GM12864 (cell line): ENCODE measurements around the gene ADPRHL1.

ENCODE experiments used
- DNase-seq: peaks from one replicate; pipeline ENCODE4 v3.0.0-alpha.2; 2011; ENCODE audit warnings: low read depth
- H3K4me3 ChIP-seq: 2 replicates; pipeline ENCODE4 v1.5.1; 2011; ENCODE audit warnings: mild to moderate bottlenecking, low read depth, low read length, control low read depth
- CTCF ChIP-seq: IDR thresholded peaks from 2 replicates; pipeline ENCODE4 v1.5.1; 2011; ENCODE audit warnings: low read depth, mild to moderate bottlenecking, moderate library complexity, low read length, control low read depth, inconsistent platforms; ENCODE audit errors: missing control alignments

The ADPRHL1 gene

DNA sequence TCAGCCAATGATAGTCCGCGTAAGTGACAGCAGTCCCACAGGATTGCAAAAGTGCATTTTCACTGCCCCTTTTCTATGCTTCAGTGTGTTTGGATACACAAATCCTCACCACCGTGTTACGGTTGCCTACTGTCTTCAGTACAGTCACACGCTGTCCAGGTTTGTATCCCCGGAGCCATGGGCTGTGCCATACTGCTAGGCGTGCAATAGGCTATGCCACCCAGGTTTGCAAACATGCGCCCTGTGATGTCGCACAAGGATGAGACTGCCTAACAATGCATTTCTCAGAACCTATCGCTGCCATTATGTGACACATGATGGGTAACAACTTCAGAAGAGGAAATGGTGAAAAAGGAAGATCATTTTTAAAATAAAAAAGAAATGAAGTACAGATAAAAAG, 16.8 kb upstream of the ADPRHL1 start:
- no peak overlapping the region for H3K4me3 ChIP-seq
- no peak for TF ChIP-seq CTCF
- no peak for DNase-seq

DNA sequence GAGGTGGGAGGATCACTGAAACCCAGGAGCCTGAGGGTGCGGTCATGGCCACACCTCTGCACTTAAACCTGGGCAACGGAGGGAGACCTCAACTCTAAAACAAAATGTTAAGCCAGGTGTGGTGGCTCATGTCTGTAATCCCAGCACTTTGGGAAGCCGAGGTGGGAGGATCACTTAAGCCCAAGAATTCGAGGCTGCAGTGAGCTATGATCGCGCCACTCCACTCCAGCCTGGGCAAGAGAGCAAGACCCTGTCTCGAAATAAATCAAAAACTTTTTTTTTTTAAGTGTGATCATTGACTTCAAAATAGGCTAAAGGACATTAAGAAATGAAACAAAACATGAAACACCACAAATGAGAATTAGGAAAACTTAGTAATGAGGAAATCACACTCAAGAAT, 16.3 kb upstream of the ADPRHL1 start:
- DNase-seq = no peak
- no peak for TF ChIP-seq CTCF
- H3K4me3 ChIP-seq = no peak overlapping the region

DNA sequence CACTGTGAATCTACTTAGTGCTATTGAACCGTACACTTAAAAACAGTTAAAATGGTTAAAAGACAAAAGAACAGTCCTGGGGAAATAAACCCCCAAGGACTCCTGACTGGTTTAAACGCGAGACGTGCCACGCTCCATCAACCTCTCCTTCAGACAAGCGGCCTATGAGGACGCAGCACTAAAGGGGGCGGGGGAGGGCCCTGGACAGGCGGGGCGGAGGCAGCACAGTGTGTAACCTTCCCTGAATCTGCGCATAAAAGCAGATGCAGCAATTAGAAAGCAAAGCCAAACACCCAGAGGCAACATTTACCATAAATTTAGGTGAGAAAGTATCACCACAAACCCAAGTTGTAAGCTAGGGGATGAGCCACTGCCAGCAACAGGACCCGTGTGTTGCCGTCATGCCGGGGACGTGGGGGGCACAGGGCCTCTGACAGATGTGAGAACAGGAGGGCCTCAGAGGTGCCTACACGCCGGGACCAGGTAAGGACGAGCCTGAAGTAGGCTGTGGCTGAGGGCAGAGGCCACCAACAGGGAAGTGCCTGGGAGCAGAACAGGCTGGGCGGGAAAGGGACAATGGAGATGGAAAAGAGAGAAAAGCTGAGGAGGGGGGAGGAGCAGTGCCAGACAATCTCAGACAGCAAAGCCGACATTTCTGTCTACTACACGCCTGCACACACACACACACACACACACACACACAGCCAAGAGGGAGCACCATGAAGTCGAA, 15.3 kb upstream of the ADPRHL1 start:
- DNase-seq = no peak
- H3K4me3 ChIP-seq = no peak overlapping the region
- TF ChIP-seq CTCF = no peak

- no peak overlapping the region for H3K4me3 ChIP-seq
- no peak for TF ChIP-seq CTCF
- DNase-seq = no peak
These were observed 14.7 kb upstream of the ADPRHL1 start for GRCh38 chr13:113468029-113468428.

DNA sequence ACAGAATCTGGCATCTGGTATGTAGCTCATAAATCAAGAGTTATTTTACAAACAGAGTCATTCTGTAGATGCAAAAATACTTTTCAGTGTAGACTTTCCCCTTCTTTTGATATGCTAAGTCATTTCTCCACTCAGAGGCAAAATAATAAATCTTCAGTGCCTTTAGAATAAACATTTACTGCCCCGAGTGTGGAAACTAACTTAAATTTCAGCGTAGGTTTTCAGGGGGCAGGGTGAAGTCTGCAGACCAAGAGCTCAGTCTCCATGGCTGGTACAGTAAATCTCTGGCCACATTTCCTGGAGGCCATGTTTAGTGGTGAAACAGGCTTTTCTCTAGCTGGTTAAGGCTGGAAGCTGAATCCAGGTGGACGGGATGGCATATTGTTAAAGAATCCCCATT, 13.1 kb upstream of the ADPRHL1 start:
- H3K4me3 ChIP-seq = no peak overlapping the region
- DNase-seq = no peak
- no peak for TF ChIP-seq CTCF

DNA sequence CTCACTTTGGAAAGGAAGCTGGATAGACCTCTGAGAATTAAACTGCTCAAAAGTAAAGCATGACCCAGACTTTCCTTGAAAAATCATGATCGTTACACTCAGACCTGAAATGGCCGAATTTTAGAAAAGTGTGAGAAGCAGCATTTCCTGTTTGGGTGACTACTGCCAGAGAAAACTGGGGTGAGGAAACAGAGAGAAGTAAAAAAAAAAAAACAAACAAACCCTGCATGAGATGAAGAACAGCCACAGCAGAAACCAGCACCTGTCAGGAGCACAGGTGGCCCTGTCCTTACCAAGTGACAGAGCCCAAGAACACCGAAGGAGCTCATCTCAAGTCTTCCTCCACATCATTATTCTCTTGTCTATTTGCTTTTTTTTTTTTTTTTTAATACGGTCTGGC, 12.0 kb upstream of the ADPRHL1 start:
- no peak for DNase-seq
- no peak overlapping the region for H3K4me3 ChIP-seq
- no peak for TF ChIP-seq CTCF

DNA sequence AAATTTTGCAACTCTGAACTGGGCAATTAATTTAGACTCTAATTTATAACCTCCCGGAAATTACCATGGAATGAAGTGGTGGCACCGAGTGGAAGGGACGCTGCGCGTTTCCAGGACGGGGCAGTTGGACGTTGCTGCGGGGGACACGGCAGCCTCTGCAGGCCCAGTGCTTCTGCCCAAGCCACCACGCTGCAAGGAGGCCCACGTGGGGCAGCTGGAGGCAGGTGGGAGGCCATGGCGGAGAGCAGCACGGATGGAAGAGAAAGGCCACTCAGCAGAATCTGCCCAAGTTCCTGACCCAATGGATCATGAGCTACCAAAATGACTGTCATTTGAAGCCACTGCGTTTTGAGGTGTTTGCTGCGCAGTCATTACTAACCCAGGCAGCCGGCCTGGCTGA, 11.2 kb upstream of the ADPRHL1 start:
- H3K4me3 ChIP-seq = no peak overlapping the region
- TF ChIP-seq CTCF = no peak
- DNase-seq = no peak
